ENCODE results near the gene CCDC177.

Gene CCDC177

GRCh38 chr14:69529563-69529962 lies 45.1 kb downstream of the CCDC177 start:
- no peak for DNase-seq (ENCODE audit: low spot score)
- TF ChIP-seq, protein P1, sequence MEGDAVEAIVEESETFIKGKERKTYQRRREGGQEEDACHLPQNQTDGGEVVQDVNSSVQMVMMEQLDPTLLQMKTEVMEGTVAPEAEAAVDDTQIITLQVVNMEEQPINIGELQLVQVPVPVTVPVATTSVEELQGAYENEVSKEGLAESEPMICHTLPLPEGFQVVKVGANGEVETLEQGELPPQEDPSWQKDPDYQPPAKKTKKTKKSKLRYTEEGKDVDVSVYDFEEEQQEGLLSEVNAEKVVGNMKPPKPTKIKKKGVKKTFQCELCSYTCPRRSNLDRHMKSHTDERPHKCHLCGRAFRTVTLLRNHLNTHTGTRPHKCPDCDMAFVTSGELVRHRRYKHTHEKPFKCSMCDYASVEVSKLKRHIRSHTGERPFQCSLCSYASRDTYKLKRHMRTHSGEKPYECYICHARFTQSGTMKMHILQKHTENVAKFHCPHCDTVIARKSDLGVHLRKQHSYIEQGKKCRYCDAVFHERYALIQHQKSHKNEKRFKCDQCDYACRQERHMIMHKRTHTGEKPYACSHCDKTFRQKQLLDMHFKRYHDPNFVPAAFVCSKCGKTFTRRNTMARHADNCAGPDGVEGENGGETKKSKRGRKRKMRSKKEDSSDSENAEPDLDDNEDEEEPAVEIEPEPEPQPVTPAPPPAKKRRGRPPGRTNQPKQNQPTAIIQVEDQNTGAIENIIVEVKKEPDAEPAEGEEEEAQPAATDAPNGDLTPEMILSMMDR (IDR thresholded peaks at IDR 0.05; ENCODE audit: extremely low read depth, missing control alignments) = no peak

DNA sequence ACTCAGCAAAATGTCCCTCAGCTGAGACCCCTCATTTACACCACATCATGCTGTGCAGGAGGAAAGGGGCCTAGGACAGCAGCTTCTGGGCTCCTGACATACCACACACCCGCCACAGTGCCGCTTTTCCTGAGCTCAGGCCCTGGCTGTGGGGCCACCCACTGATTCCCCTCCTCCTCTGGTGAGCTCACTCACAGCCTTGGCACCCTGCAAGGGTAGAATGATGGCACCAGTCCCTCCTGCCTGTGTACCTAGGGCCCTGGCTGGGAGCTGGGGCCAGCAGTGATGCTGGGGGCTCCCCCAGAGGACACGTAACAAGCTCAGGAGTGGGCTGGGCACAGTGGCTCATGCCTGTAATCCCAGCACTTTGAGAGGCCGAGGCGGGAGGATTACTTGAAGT lies 45.7 kb downstream of the CCDC177 start:
- no peak for DNase-seq (ENCODE audit: low spot score)
- TF ChIP-seq, protein P1 (IDR thresholded peaks at IDR 0.05; ENCODE audit: extremely low read depth, missing control alignments) = no peak

GRCh38 chr14:69528143-69528542 lies 46.5 kb downstream of the CCDC177 start:
- no peak for DNase-seq (ENCODE audit: low spot score)
- TF ChIP-seq, protein P1 (IDR thresholded peaks at IDR 0.05; ENCODE audit: extremely low read depth, missing control alignments) = no peak

DNA sequence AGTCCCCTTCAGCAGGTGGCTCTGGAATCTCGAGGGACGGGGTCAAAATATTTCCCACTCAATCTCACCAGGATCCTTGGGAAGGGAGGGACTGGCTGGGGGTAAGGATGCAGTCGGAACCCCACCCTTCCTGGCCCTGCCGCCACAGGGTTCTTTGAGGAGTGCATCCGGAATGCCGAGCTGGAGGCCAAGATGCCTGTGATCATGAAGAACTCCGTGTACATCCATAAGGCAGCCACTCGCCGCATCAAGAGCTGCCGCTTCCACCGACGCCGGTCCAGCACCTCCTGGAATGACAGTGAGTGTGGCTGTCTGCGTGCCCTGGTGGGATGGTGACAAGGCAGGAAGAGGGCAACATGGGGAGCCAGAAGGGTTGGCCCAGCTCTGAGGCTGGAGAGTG lies 47.0 kb downstream of the CCDC177 start:
- TF ChIP-seq, protein P1 (IDR thresholded peaks at IDR 0.05; ENCODE audit: extremely low read depth, missing control alignments) = no peak
- no peak for DNase-seq (ENCODE audit: low spot score)

DNA sequence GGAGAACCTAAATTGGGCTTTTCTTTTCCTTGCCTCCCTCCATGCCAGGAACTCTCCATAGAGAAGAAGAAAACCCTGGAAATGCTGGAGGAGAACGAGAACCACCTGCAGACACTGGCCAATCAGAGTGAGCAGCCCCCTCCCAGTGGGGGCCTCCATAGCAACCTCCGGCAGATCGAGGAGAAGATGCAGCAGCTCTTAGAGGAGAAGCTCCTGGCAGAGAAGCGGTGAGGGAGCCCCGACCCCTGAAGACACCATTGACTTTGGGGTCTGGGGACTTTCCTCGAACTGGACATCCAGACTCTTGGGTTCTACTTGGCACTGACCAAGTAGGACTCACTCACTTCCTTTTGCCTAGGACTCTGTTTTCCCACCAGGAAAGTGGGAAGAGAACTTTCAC lies 48.8 kb downstream of the CCDC177 start:
- DNase-seq (ENCODE audit: low spot score) = no peak
- TF ChIP-seq, protein P1 (IDR thresholded peaks at IDR 0.05; ENCODE audit: extremely low read depth, missing control alignments) = no peak

- TF ChIP-seq, protein P1 (IDR thresholded peaks at IDR 0.05; ENCODE audit: extremely low read depth, missing control alignments) = no peak
- no peak for DNase-seq (ENCODE audit: low spot score)
Observed at GRCh38 chr14:69522026-69522425, 52.6 kb downstream of the CCDC177 start.
